ENCODE measurements around the gene PLXNA4.

Gene PLXNA4

GRCh38 chr7:132249256-132249971 is 326.9 kb downstream of the PLXNA4 start:
- Histone ChIP-seq H3K9ac (ENCODE audit: low read depth, low read length) (no peak overlapping the region), H3K36me3 (ENCODE audit: control insufficient read depth, insufficient read depth, low read length) (no peaks in the 10 kb centered on the region), H3K4me3 (ENCODE audit: low read depth, low read length) (no peak overlapping the region), H3K4me1 (ENCODE audit: control insufficient read depth, insufficient read depth, low read length) (peaks cover 27% of the 10 kb centered on the region), H3K27me3 (ENCODE audit: control insufficient read depth, insufficient read depth, low read length) (no peaks in the 10 kb centered on the region), H3K9me3 (ENCODE audit: control insufficient read depth, insufficient read depth, low read length) (no peaks in the 10 kb centered on the region), H3K27ac (ENCODE audit: low read depth, low read length) (no peak overlapping the region)

DNA sequence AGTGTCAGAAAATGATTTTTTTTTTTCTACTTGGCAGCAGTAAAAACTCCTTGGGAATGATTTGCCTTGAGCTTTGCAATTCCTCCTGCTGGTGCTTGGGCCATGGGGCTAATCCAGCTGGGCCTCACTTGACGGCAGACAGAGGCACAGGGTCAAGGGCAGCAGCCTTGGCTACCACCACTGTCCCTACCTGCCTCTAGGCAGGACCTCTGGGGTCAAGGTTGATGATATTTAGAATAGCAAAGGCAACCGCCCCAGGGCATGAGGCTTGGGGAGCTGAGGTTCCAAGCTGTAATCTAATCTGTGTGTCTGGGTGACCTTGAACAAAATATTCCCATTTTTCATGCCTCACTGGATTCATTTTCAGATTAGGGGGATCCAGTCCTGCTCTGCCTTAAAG is 327.4 kb downstream of the PLXNA4 start:
- no peaks in the 10 kb centered on the region for H3K27me3 ChIP-seq (ENCODE audit: control insufficient read depth, insufficient read depth, low read length)

DNA sequence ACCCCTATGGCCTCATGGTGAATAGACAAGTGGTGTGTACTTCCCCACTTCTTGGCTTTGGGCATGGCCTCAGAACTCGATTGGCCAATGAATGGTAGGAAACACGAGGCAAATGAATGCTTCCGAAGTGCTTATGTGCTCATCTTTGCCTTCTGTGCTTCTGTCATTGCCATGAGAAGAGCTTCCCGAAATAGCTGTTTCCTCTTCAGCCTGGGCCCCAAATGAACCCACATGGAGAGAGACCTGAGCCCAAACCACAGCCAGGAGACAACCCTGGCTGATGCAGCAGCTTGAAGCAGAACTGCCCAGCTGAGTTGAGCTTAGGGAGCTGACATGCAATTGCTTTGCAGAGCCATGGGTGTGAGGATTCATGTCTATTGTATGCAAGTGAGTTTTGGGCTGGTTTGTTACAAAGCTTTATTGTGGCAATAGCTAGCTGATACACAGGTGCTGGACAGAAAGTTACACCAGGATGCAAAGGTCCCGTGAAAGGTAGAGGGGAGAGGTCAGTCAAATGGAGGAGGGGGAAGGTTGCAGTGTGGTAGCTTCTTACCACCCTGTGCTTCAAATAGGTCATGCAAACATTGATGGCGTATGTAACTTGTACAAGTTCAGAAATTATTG is 328.2 kb downstream of the PLXNA4 start:
- Histone ChIP-seq H3K27ac (ENCODE audit: low read depth, low read length) (no peak overlapping the region), H3K4me1 (ENCODE audit: control insufficient read depth, insufficient read depth, low read length) (peaks cover 27% of the 10 kb centered on the region), H3K4me3 (ENCODE audit: low read depth, low read length) (no peak overlapping the region), H3K9ac (ENCODE audit: low read depth, low read length) (no peak overlapping the region), H3K9me3 (ENCODE audit: control insufficient read depth, insufficient read depth, low read length) (no peaks in the 10 kb centered on the region), H3K36me3 (ENCODE audit: control insufficient read depth, insufficient read depth, low read length) (no peaks in the 10 kb centered on the region), H3K27me3 (ENCODE audit: control insufficient read depth, insufficient read depth, low read length) (no peaks in the 10 kb centered on the region)

More for the DNA sequence above, 327.4 kb downstream of the PLXNA4 start:
- Histone ChIP-seq H3K9me3 (ENCODE audit: control insufficient read depth, insufficient read depth, low read length) (no peaks in the 10 kb centered on the region), H3K4me1 (ENCODE audit: control insufficient read depth, insufficient read depth, low read length) (peaks cover 27% of the 10 kb centered on the region), H3K9ac (ENCODE audit: low read depth, low read length) (no peak overlapping the region), H3K4me3 (ENCODE audit: low read depth, low read length) (no peak overlapping the region), H3K27ac (ENCODE audit: low read depth, low read length) (no peak overlapping the region), H3K36me3 (ENCODE audit: control insufficient read depth, insufficient read depth, low read length) (no peaks in the 10 kb centered on the region)

DNA sequence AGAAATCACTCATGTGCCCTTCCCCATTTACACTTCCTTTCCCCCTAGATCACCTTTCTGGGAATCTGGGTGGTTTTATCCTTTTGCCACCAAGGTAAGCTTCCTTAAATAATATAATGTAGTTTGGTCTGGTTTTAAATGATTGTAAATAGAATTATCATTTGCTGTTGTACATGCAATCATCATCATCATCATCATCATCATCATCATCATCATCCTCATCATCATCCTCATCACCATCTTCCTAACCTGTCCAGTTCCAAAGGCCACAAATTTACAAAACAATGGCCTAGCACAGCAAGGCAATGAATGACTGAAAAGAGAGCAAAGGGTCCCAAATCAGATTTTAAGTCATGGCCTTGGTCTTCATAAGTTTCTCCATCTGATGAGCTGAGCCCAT is 329.7 kb downstream of the PLXNA4 start:
- Histone ChIP-seq H3K4me1 (ENCODE audit: control insufficient read depth, insufficient read depth, low read length) (peaks cover 27% of the 10 kb centered on the region), H3K9me3 (ENCODE audit: control insufficient read depth, insufficient read depth, low read length) (no peaks in the 10 kb centered on the region), H3K4me3 (ENCODE audit: low read depth, low read length) (no peak overlapping the region), H3K36me3 (ENCODE audit: control insufficient read depth, insufficient read depth, low read length) (no peaks in the 10 kb centered on the region), H3K27me3 (ENCODE audit: control insufficient read depth, insufficient read depth, low read length) (no peaks in the 10 kb centered on the region), H3K9ac (ENCODE audit: low read depth, low read length) (no peak overlapping the region), H3K27ac (ENCODE audit: low read depth, low read length) (no peak overlapping the region)

GRCh38 chr7:132245539-132245938 is 330.7 kb downstream of the PLXNA4 start:
- H3K9me3 ChIP-seq (ENCODE audit: control insufficient read depth, insufficient read depth, low read length) = no peaks in the 10 kb centered on the region
- H3K4me1 ChIP-seq (ENCODE audit: control insufficient read depth, insufficient read depth, low read length) = peaks cover 17% of the 10 kb centered on the region
- no peak overlapping the region for H3K9ac ChIP-seq (ENCODE audit: low read depth, low read length)
- no peak overlapping the region for H3K27ac ChIP-seq (ENCODE audit: low read depth, low read length)
- no peaks in the 10 kb centered on the region for H3K27me3 ChIP-seq (ENCODE audit: control insufficient read depth, insufficient read depth, low read length)
- H3K36me3 ChIP-seq (ENCODE audit: control insufficient read depth, insufficient read depth, low read length) = no peaks in the 10 kb centered on the region
- no peak overlapping the region for H3K4me3 ChIP-seq (ENCODE audit: low read depth, low read length)

- Histone ChIP-seq H3K4me1 (ENCODE audit: control insufficient read depth, insufficient read depth, low read length) (peaks cover 12% of the 10 kb centered on the region), H3K9me3 (ENCODE audit: control insufficient read depth, insufficient read depth, low read length) (no peaks in the 10 kb centered on the region), H3K9ac (ENCODE audit: low read depth, low read length) (no peak overlapping the region), H3K27ac (ENCODE audit: low read depth, low read length) (no peak overlapping the region), H3K36me3 (ENCODE audit: control insufficient read depth, insufficient read depth, low read length) (no peaks in the 10 kb centered on the region), H3K4me3 (ENCODE audit: low read depth, low read length) (no peak overlapping the region), H3K27me3 (ENCODE audit: control insufficient read depth, insufficient read depth, low read length) (no peaks in the 10 kb centered on the region)
Measured at GRCh38 chr7:132244903-132245480, 331.3 kb downstream of the PLXNA4 start.

- no peaks in the 10 kb centered on the region for H3K9me3 ChIP-seq (ENCODE audit: control insufficient read depth, insufficient read depth, low read length)
- no peaks in the 10 kb centered on the region for H3K4me1 ChIP-seq (ENCODE audit: control insufficient read depth, insufficient read depth, low read length)
- no peak overlapping the region for H3K9ac ChIP-seq (ENCODE audit: low read depth, low read length)
- H3K27me3 ChIP-seq (ENCODE audit: control insufficient read depth, insufficient read depth, low read length) = no peaks in the 10 kb centered on the region
- no peak overlapping the region for H3K4me3 ChIP-seq (ENCODE audit: low read depth, low read length)
- no peaks in the 10 kb centered on the region for H3K36me3 ChIP-seq (ENCODE audit: control insufficient read depth, insufficient read depth, low read length)
- no peak overlapping the region for H3K27ac ChIP-seq (ENCODE audit: low read depth, low read length)
Measured at GRCh38 chr7:132243463-132243862, 332.8 kb downstream of the PLXNA4 start.

GRCh38 chr7:132243051-132243450 is 333.2 kb downstream of the PLXNA4 start:
- no peak overlapping the region for H3K9ac ChIP-seq (ENCODE audit: low read depth, low read length)
- no peaks in the 10 kb centered on the region for H3K4me1 ChIP-seq (ENCODE audit: control insufficient read depth, insufficient read depth, low read length)
- no peak overlapping the region for H3K27ac ChIP-seq (ENCODE audit: low read depth, low read length)
- H3K9me3 ChIP-seq (ENCODE audit: control insufficient read depth, insufficient read depth, low read length) = no peaks in the 10 kb centered on the region
- no peaks in the 10 kb centered on the region for H3K36me3 ChIP-seq (ENCODE audit: control insufficient read depth, insufficient read depth, low read length)
- H3K27me3 ChIP-seq (ENCODE audit: control insufficient read depth, insufficient read depth, low read length) = no peaks in the 10 kb centered on the region
- no peak overlapping the region for H3K4me3 ChIP-seq (ENCODE audit: low read depth, low read length)

- H3K9me3 ChIP-seq (ENCODE audit: control insufficient read depth, insufficient read depth, low read length) = no peaks in the 10 kb centered on the region
- H3K27me3 ChIP-seq (ENCODE audit: control insufficient read depth, insufficient read depth, low read length) = no peaks in the 10 kb centered on the region
- H3K4me3 ChIP-seq (ENCODE audit: low read depth, low read length) = no peak overlapping the region
- no peaks in the 10 kb centered on the region for H3K36me3 ChIP-seq (ENCODE audit: control insufficient read depth, insufficient read depth, low read length)
- no peak overlapping the region for H3K9ac ChIP-seq (ENCODE audit: low read depth, low read length)
- no peaks in the 10 kb centered on the region for H3K4me1 ChIP-seq (ENCODE audit: control insufficient read depth, insufficient read depth, low read length)
- H3K27ac ChIP-seq (ENCODE audit: low read depth, low read length) = no peak overlapping the region
Measured at GRCh38 chr7:132242192-132242812, 334.0 kb downstream of the PLXNA4 start.

DNA sequence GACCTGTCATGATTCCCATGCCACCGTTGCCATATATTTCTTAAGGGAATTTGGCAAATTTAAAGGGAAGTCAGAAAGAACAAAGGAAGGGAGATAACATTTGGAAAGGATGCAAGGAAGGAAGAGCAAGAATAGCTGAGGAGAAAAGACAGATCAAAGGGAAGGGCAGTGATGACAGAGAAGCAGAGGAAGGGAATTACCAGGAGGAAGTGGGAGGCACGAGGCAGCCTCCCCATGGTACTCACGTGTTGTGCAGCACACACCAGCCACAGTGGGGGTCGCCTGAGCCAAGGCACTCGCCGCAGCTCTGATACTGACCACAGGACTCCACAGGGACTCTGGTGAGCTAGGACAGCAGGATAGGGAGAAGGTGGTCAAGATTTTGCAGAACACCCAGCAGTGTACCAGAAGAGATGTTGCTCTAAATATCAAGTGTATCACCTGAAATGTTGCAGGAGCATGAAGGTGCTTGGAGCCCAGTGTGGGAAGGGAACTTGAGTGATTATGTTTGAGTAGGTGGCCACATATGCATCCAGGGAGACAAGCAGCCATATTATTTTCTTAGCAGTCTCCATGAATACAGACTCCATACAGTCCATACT is 335.3 kb downstream of the PLXNA4 start:
- H3K27me3 ChIP-seq (ENCODE audit: control insufficient read depth, insufficient read depth, low read length) = no peaks in the 10 kb centered on the region
- no peaks in the 10 kb centered on the region for H3K36me3 ChIP-seq (ENCODE audit: control insufficient read depth, insufficient read depth, low read length)
- no peak overlapping the region for H3K9ac ChIP-seq (ENCODE audit: low read depth, low read length)
- H3K27ac ChIP-seq (ENCODE audit: low read depth, low read length) = no peak overlapping the region
- H3K4me1 ChIP-seq (ENCODE audit: control insufficient read depth, insufficient read depth, low read length) = no peaks in the 10 kb centered on the region
- no peak overlapping the region for H3K4me3 ChIP-seq (ENCODE audit: low read depth, low read length)
- H3K9me3 ChIP-seq (ENCODE audit: control insufficient read depth, insufficient read depth, low read length) = no peaks in the 10 kb centered on the region

DNA sequence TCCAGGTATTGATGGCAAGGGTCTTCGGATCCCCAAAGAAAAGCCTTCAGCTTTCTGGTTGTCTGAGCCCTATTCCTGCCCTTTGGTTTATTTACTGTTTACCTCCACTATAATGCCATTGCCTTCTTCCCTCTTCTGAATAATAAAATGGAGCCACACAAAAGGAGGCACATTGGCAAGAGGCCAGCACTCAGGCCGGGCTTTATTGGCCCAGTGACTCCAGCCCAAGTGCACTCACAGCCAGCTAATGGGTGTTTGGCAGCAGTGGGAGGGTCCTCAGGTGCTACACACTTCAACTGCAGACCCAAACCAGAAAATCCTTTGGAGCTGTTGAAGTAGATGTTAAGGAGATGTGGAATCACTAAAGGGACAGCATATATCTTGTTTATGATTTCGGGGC is 336.0 kb downstream of the PLXNA4 start:
- no peaks in the 10 kb centered on the region for H3K4me1 ChIP-seq (ENCODE audit: control insufficient read depth, insufficient read depth, low read length)
- no peak overlapping the region for H3K4me3 ChIP-seq (ENCODE audit: low read depth, low read length)
- no peaks in the 10 kb centered on the region for H3K27me3 ChIP-seq (ENCODE audit: control insufficient read depth, insufficient read depth, low read length)
- no peaks in the 10 kb centered on the region for H3K36me3 ChIP-seq (ENCODE audit: control insufficient read depth, insufficient read depth, low read length)
- no peaks in the 10 kb centered on the region for H3K9me3 ChIP-seq (ENCODE audit: control insufficient read depth, insufficient read depth, low read length)
- no peak overlapping the region for H3K27ac ChIP-seq (ENCODE audit: low read depth, low read length)
- no peak overlapping the region for H3K9ac ChIP-seq (ENCODE audit: low read depth, low read length)
